ENCODE data around the gene ZNF319.

DNA sequence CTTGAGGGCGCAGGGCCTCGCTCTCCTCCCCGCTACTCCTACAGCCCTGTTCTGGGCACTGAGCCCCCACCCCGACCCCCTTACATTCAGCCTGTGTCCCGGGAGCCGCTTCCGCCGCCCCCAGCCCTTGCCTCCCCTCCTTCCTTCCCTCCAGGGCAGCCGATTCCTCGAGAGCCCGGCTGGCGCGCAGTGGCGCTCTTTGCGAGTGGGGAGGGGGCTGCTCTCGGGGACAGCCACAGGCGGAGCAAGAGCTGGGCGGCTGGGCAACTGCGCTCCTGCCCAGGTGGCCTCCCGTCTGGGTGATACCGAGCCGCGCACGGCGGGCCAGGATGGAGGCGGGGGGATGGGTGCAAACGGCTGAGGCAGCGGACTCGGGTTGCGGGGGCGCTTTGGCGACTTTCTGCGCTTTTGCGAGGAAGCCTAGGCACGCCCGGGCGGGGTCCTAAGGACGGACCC is 26.3 kb upstream of the ZNF319 start:
- TF ChIP-seq, protein P1, sequence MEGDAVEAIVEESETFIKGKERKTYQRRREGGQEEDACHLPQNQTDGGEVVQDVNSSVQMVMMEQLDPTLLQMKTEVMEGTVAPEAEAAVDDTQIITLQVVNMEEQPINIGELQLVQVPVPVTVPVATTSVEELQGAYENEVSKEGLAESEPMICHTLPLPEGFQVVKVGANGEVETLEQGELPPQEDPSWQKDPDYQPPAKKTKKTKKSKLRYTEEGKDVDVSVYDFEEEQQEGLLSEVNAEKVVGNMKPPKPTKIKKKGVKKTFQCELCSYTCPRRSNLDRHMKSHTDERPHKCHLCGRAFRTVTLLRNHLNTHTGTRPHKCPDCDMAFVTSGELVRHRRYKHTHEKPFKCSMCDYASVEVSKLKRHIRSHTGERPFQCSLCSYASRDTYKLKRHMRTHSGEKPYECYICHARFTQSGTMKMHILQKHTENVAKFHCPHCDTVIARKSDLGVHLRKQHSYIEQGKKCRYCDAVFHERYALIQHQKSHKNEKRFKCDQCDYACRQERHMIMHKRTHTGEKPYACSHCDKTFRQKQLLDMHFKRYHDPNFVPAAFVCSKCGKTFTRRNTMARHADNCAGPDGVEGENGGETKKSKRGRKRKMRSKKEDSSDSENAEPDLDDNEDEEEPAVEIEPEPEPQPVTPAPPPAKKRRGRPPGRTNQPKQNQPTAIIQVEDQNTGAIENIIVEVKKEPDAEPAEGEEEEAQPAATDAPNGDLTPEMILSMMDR (IDR thresholded peaks at IDR 0.05; ENCODE audit: poor library complexity, severe bottlenecking), result peak; percentile 53
- TF ChIP-seq TAF1 (IDR thresholded peaks at IDR 0.05; ENCODE audit: low read depth), result no peak
- no peak for TF ChIP-seq EZH2 (IDR thresholded peaks at IDR 0.05; ENCODE audit: borderline replicate concordance, insufficient read depth, low read length, poor library complexity, severe bottlenecking)
- no peak for TF ChIP-seq RAD21 (conservative IDR thresholded peaks at IDR 0.05)
- TF ChIP-seq, protein P2, sequence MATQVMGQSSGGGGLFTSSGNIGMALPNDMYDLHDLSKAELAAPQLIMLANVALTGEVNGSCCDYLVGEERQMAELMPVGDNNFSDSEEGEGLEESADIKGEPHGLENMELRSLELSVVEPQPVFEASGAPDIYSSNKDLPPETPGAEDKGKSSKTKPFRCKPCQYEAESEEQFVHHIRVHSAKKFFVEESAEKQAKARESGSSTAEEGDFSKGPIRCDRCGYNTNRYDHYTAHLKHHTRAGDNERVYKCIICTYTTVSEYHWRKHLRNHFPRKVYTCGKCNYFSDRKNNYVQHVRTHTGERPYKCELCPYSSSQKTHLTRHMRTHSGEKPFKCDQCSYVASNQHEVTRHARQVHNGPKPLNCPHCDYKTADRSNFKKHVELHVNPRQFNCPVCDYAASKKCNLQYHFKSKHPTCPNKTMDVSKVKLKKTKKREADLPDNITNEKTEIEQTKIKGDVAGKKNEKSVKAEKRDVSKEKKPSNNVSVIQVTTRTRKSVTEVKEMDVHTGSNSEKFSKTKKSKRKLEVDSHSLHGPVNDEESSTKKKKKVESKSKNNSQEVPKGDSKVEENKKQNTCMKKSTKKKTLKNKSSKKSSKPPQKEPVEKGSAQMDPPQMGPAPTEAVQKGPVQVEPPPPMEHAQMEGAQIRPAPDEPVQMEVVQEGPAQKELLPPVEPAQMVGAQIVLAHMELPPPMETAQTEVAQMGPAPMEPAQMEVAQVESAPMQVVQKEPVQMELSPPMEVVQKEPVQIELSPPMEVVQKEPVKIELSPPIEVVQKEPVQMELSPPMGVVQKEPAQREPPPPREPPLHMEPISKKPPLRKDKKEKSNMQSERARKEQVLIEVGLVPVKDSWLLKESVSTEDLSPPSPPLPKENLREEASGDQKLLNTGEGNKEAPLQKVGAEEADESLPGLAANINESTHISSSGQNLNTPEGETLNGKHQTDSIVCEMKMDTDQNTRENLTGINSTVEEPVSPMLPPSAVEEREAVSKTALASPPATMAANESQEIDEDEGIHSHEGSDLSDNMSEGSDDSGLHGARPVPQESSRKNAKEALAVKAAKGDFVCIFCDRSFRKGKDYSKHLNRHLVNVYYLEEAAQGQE (IDR thresholded peaks at IDR 0.05; ENCODE audit: borderline replicate concordance), result no peak
- no peak for TF ChIP-seq EP300 (conservative IDR thresholded peaks at IDR 0.05; ENCODE audit: poor library complexity, severe bottlenecking)
- no peak for TF ChIP-seq POLR2AphosphoS5 (IDR thresholded peaks at IDR 0.05)
- TF ChIP-seq SMC3 (conservative IDR thresholded peaks at IDR 0.05; ENCODE audit: poor library complexity), result no peak
- TF ChIP-seq MXI1 (conservative IDR thresholded peaks at IDR 0.05; ENCODE audit: poor library complexity, severe bottlenecking), result no peak

Measured in neural cell (in vitro differentiated cells).